Smooth muscle cell (in vitro differentiated cells): ENCODE measurements around the gene TTC12. TPM values are rescaled to one million over a fixed set of nuclear protein-coding genes. Genes with fewer than 3 reads are reported as not detected.
A peak's percentile ranks its signal among the peaks of the same experiment; 100 is the strongest.

Source experiments
- DNase-seq: peaks from one replicate; lab custom pipeline; 2025; ENCODE audit not compliant: unreplicated experiment; lab: John Stamatoyannopoulos, UW
- H2AFZ ChIP-seq: fragments of 200-600 bp; sonication (generic); 2 replicates; pipeline ENCODE4 v1.6.0; 2016; ENCODE audit warnings: antibody characterized with exemption, low read depth, mild to moderate bottlenecking
- H3F3A ChIP-seq: fragments of 200-600 bp; sonication (generic); 2 replicates; pipeline ENCODE4 v1.6.0; 2017; ENCODE audit warnings: antibody characterized with exemption, low read depth
- H3K27ac ChIP-seq: fragments of 200-600 bp; sonication (generic); 2 replicates; pipeline ENCODE4 v1.5.1; 2016; ENCODE audit warnings: low read depth, mild to moderate bottlenecking
- H3K27me3 ChIP-seq: fragments of 200-600 bp; sonication (generic); 2 replicates; pipeline ENCODE4 v1.6.1; 2016; ENCODE audit warnings: low read depth, mild to moderate bottlenecking
- H3K36me3 ChIP-seq: fragments of 200-600 bp; sonication (generic); 2 replicates; pipeline ENCODE4 v1.5.1; 2016; ENCODE audit warnings: low read depth
- H3K4me1 ChIP-seq: fragments of 200-600 bp; sonication (generic); 2 replicates; pipeline ENCODE4 v1.5.1; 2016; ENCODE audit warnings: low read depth
- H3K4me2 ChIP-seq: fragments of 200-600 bp; sonication (generic); 2 replicates; pipeline ENCODE4 v1.6.0; 2016; ENCODE audit warnings: mild to moderate bottlenecking
- H3K4me3 ChIP-seq: fragments of 200-600 bp; sonication (generic); 2 replicates; pipeline ENCODE4 v1.5.1; 2016; ENCODE audit warnings: mild to moderate bottlenecking
- H3K79me2 ChIP-seq: fragments of 200-600 bp; sonication (generic); 2 replicates; pipeline ENCODE4 v1.6.0; 2016; ENCODE audit warnings: low read depth, mild to moderate bottlenecking
- H3K9ac ChIP-seq: fragments of 200-600 bp; sonication (generic); 2 replicates; pipeline ENCODE4 v1.6.0; 2016; ENCODE audit warnings: low read depth
- H3K9me3 ChIP-seq: fragments of 200-600 bp; sonication (generic); replicated peaks from 2 replicates; pipeline ENCODE4 v1.5.1; 2016; ENCODE audit warnings: low read depth
- H4K20me1 ChIP-seq: fragments of 200-600 bp; sonication (generic); 2 replicates; pipeline ENCODE4 v1.6.0; 2016; ENCODE audit warnings: low read depth
- CTCF ChIP-seq: fragments of 200-600 bp; sonication (generic); IDR thresholded peaks from 2 replicates; pipeline ENCODE4 v1.5.1; 2017; ENCODE audit warnings: borderline replicate concordance, mild to moderate bottlenecking, antibody characterized with exemption; ENCODE audit not compliant: insufficient read depth, poor library complexity, severe bottlenecking
- WGBS: methylation state at CpG from one replicate; pipeline ENCODE4 v1.1.7; 2016; ENCODE audit warnings: low lambda C conversion rate; 5-methylcytosine and 5-hydroxymethylcytosine counted together
- polyA plus RNA-seq: library from polyadenylated mRNA; unstranded; fragments of >200 nt; fragmentation: Nextera tagmentation; extraction: Ambion mirVana; gene quantifications from 2 replicates; pipeline ENCODE4 v1.2.1, GENCODE V29; 2016
- total RNA-seq: library from RNA; depleted of rRNA; stranded (reverse); fragments of >200 nt; gene quantifications from 2 replicates; pipeline ENCODE4 v1.2.3, GENCODE V29; 2014

Gene TTC12
- total and polyA plus RNA-seq, 2 experiments from 2014 or later: 5.8 to 8.8 TPM

GRCh38 chr11:113308601-113309000, 5.8 kb upstream of the TTC12 start:
- H3K4me2 ChIP-seq: no peak overlapping the region
- H3K27me3 ChIP-seq: no peaks in the 10 kb centered on the region
- no peaks in the 10 kb centered on the region for H3K79me2 ChIP-seq
- no peaks in the 10 kb centered on the region for H3K4me1 ChIP-seq
- H2AFZ ChIP-seq: no peak overlapping the region
- H4K20me1 ChIP-seq: no peaks in the 10 kb centered on the region
- H3K36me3 ChIP-seq: no peaks in the 10 kb centered on the region
- WGBS: 72% methylated on average over 2 of the region's 2 CpGs
- H3F3A ChIP-seq: no peaks in the 10 kb centered on the region
- no peak overlapping the region for H3K27ac ChIP-seq
- no peak overlapping the region for H3K9ac ChIP-seq
- H3K4me3 ChIP-seq: no peak overlapping the region
- TF ChIP-seq CTCF: no peak
- DNase-seq: no peak
- H3K9me3 ChIP-seq: no peaks in the 10 kb centered on the region

GRCh38 chr11:113311536-113311935, 2.8 kb upstream of the TTC12 start:
- Histone ChIP-seq H3F3A (no peaks in the 10 kb centered on the region), H3K9ac (no peak overlapping the region), H3K36me3 (no peaks in the 10 kb centered on the region), H3K4me1 (peaks cover 6% of the 10 kb centered on the region), H2AFZ (no peak overlapping the region), H3K4me3 (no peak overlapping the region), H3K79me2 (no peaks in the 10 kb centered on the region), H3K4me2 (no peak overlapping the region), H3K27me3 (no peaks in the 10 kb centered on the region), H3K9me3 (no peaks in the 10 kb centered on the region), H3K27ac (no peak overlapping the region), H4K20me1 (no peaks in the 10 kb centered on the region)
- no peak for TF ChIP-seq CTCF
- no peak for DNase-seq
- WGBS: 96% methylated on average over 1 of the region's 1 CpG

- no peaks in the 10 kb centered on the region for H3K27me3 ChIP-seq
- 93% methylated on average over 3 of the region's 3 CpGs for WGBS
- H3F3A ChIP-seq: no peaks in the 10 kb centered on the region
- H2AFZ ChIP-seq: peak overlapping the region; percentile 90
- peak overlapping the region; percentile 43 for H3K27ac ChIP-seq
- no peaks in the 10 kb centered on the region for H3K36me3 ChIP-seq
- H3K79me2 ChIP-seq: no peaks in the 10 kb centered on the region
- no peak overlapping the region for H3K9ac ChIP-seq
- TF ChIP-seq CTCF: no peak
- no peaks in the 10 kb centered on the region for H4K20me1 ChIP-seq
- H3K4me2 ChIP-seq: peak overlapping the region; percentile 87
- no peaks in the 10 kb centered on the region for H3K9me3 ChIP-seq
- H3K4me1 ChIP-seq: peaks cover 6% of the 10 kb centered on the region
- H3K4me3 ChIP-seq: peak overlapping the region; percentile 72
- DNase-seq: no peak
Measured at GRCh38 chr11:113313601-113314000, 782 bp upstream of the TTC12 start.

GRCh38 chr11:113314065-113314388, 356 bp upstream of the TTC12 start:
- Histone ChIP-seq H3K79me2 (no peaks in the 10 kb centered on the region), H3K9me3 (no peaks in the 10 kb centered on the region), H3K4me2 (peak overlapping the region; percentile 87), H3F3A (no peaks in the 10 kb centered on the region), H3K4me3 (peak overlapping the region; percentile 72), H3K27ac (peak overlapping the region; percentile 78), H4K20me1 (no peaks in the 10 kb centered on the region), H3K4me1 (peaks cover 6% of the 10 kb centered on the region), H3K9ac (no peak overlapping the region), H2AFZ (peak overlapping the region; percentile 90), H3K27me3 (no peaks in the 10 kb centered on the region), H3K36me3 (no peaks in the 10 kb centered on the region)
- DNase-seq: no peak
- TF ChIP-seq CTCF: no peak
- WGBS: 12% methylated on average over 9 of the region's 9 CpGs
